Stimulated activated CD4-positive, alpha-beta T cell treated with anti-CD3 and anti-CD28 coated beads, Interleukin-4, amount 100 ng/mL, for 4 hours (primary cell): ENCODE data around the gene CALM3.
"Not testable (repeated sequence)": the region's sequence is repeated elsewhere in the genome, so short reads cannot be mapped to it uniquely, and the experiment has no call there.

Experiments
- DNase-seq, 2 experiments: peaks; one replicate each; pipeline ENCODE4 v3.0.0-alpha.2; 2020

Gene CALM3

GRCh38 chr19:46616631-46617322, 15.6 kb downstream of the CALM3 start:
- DNase-seq, result peak in 1 of 2 experiments; percentile 45

GRCh38 chr19:46617601-46618000, 16.5 kb downstream of the CALM3 start:
- no peak for DNase-seq

- DNase-seq, result no peak
Measured at GRCh38 chr19:46618670-46619231, 17.6 kb downstream of the CALM3 start.

- DNase-seq, result no peak
Measured at GRCh38 chr19:46620267-46620666, 19.1 kb downstream of the CALM3 start.

GRCh38 chr19:46620716-46621115, 19.6 kb downstream of the CALM3 start:
- no peak for DNase-seq

- DNase-seq, result no peak
Measured at GRCh38 chr19:46621191-46622117, 20.3 kb downstream of the CALM3 start.

GRCh38 chr19:46622118-46622446, 21.0 kb downstream of the CALM3 start:
- DNase-seq, result no peak

- DNase-seq, result no peak
Measured at GRCh38 chr19:46623915-46624502, 22.9 kb downstream of the CALM3 start.

GRCh38 chr19:46624958-46625661, 24.0 kb downstream of the CALM3 start, which contains the start of gene PTGIR:
Gene PTGIR, minus strand, starts transcription at chr19:46625089. Its CDS starts 864 bp downstream, at chr19:46624225.
- DNase-seq, result no peak

DNA sequence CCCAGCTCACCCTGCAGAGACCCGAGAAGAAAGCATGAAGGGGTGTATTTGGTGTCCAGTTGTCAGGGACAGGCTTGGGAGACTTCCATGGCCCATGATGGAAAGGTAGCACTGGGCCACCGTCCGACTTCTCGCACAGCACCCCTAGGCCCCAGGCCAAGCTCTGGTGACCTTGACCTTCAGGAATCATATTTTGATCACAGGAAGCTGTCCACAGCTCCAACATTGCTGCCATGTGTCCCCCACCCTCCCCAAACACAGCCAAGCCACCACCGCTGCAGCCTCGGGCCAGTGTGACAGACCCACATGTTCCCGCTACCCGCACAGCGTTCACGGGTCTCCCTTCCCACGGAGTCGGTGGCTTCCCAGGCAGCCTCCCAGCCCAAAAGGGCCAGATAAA, 24.6 kb downstream of the CALM3 start:
- DNase-seq, result no peak

GRCh38 chr19:46626446-46626845, 25.3 kb downstream of the CALM3 start:
- no peak for DNase-seq

GRCh38 chr19:46628970-46629369, 27.8 kb downstream of the CALM3 start:
- not testable (repeated sequence) for DNase-seq

- DNase-seq, result no peak
Measured at GRCh38 chr19:46629546-46630025, 28.5 kb downstream of the CALM3 start.

DNA sequence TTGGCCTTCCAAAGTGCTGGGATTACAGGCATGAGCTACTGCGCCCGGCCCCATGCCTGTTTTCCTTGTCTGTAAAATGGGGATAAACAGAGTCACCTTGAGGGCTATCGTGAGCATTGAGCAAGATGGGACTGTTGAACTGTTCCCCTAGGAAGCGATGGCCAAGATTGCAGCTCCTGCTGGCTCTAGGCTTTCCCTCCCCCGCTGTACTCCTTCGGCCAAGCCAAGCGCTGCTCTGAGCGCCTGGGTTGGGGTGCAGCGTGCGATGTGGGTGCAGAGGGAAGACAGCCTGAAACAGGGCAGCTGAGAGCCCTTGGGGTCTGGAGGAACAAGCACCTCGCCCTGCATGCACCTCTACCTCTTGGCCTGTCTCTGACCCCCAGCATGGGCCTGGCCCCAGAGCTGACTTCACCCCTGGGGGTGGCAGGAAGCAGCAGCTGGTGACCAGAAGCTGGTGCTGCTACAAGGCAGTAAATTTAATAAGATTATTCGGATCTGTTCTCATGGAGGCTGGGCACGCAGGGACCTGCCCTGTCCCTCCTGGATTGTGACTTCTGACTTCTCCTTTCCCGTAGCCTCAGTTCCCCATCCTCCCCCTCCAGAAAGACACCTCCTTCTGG, 29.6 kb downstream of the CALM3 start:
- no peak for DNase-seq

- no peak for DNase-seq
Measured at GRCh38 chr19:46631481-46631880, 30.4 kb downstream of the CALM3 start.

DNA sequence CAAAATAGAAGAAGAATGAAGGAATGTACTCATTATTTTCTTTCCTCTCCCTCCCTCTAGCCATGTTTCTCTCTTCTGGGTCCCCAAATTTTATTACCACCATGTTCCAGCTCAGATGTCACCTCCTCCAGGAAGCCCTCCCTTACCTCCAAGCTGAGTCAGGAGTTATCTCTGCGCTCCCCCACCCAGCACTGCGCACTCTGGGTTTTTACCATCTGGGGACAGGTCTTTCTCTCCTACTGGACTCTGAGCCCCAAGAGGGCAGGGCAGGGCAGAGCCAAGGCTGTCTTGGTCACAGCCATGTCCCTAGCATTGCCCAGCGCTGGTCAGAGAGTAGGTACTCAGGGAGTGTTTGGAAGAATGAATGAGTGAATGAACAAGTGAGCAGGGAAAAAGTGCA, 32.0 kb downstream of the CALM3 start:
- DNase-seq, result no peak

DNA sequence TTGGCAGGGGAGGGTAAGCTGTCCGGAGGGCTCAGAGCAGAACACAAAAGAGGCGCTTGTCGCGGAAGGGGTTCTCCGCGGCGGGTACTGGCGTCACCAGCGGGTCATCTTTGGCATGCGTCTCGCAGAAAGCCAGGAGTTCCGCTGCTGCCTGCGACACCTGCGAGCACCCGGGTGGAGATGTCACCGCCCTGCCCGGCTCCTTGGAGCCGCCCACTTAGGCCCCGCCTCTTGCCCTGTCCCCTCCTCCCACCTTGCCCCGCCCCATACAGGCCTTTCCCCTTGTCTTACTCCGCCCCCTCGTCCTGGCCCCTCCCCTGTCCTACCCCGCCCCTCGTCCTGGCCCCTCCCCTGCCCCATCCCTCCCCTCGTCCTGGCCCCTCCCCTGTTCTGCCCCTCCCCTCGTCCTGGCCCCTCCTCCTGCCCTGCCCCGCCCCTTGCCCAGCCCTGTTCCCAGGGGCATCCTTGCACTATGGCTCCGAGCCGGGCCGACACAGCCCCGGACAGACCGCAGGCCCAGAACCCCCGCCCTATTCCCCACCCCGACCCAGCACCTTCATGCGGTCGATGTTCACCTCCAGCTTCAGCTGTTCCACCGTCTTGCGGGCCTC, 33.0 kb downstream of the CALM3 start:
- DNase-seq, result peak; percentile 92 to 93

- DNase-seq, result no peak
Measured at GRCh38 chr19:46634656-46635218, 33.6 kb downstream of the CALM3 start.

GRCh38 chr19:46635920-46636761, 35.0 kb downstream of the CALM3 start, which contains the start of gene GNG8:
Gene GNG8, minus strand, starts transcription at chr19:46636202. Its CDS starts 1,520 bp downstream, at chr19:46634682.
- no peak for DNase-seq

- DNase-seq, result no peak
Measured at GRCh38 chr19:46637224-46637623, 36.1 kb downstream of the CALM3 start.
